Measurements from ENCODE around the gene BLOC1S5.

GRCh38 chr6:8063761-8064637, at the start of gene BLOC1S5:
- TF ChIP-seq RFX5 (IDR thresholded peaks at IDR 0.05; ENCODE audit: low read depth, low read length) (peak; percentile 44; the same call in 1 of the 2 replicates), GABPA (IDR thresholded peaks at IDR 0.05; ENCODE audit: low read depth, low read length) (peak; percentile 71), GABPA (CRISPR knock-in tag; IDR thresholded peaks at IDR 0.05; ENCODE audit: low read depth) (peak; percentile 95), PRDM4 (CRISPR knock-in tag; IDR thresholded peaks at IDR 0.05; ENCODE audit: borderline replicate concordance) (no peak), ZSCAN30 (CRISPR knock-in tag; IDR thresholded peaks at IDR 0.05) (no peak), ZZZ3 (CRISPR knock-in tag; IDR thresholded peaks at IDR 0.05; ENCODE audit: borderline replicate concordance) (0 out of 2 replicates have a peak, but pooled peaks have one; percentile 32), ZBTB33 (CRISPR knock-in tag; IDR thresholded peaks at IDR 0.05) (no peak)
